ENCODE measurements around the gene BLID. TPM values are rescaled to one million over a fixed set of nuclear protein-coding genes. Genes with fewer than 3 reads are reported as not detected.
A peak's percentile ranks its signal among the peaks of the same experiment; 100 is the strongest.

The BLID gene
- total RNA-seq, 1 experiment from 2014 or later: 4.1 TPM

- no peaks in the 10 kb centered on the region for H3K9me3 Mint-ChIP-seq (ENCODE audit: unreplicated experiment)
- H3K4me3 Mint-ChIP-seq (ENCODE audit: unreplicated experiment): no peak overlapping the region
- peak; percentile 46 for DNase-seq (ENCODE audit: unreplicated experiment)
- CTCF ChIA-PET: no interaction called here
- H3K36me3 Mint-ChIP-seq (ENCODE audit: insufficient read depth, unreplicated experiment): peaks cover 52% of the 10 kb centered on the region
- BruUV-seq (replicated peaks): no TSS peak
- peak overlapping the region; percentile 81 for H3K27ac Mint-ChIP-seq (ENCODE audit: low read depth, unreplicated experiment)
- H3K4me1 Mint-ChIP-seq (ENCODE audit: insufficient read depth, unreplicated experiment): peaks cover 31% of the 10 kb centered on the region
- H3K27me3 Mint-ChIP-seq (ENCODE audit: insufficient read depth, unreplicated experiment): no peaks in the 10 kb centered on the region
- no peak for TF ChIP-seq CTCF (IDR thresholded peaks at IDR 0.05; ENCODE audit: unreplicated experiment)
- POLR2A ChIA-PET: interaction anchor here (0.5 to 3.4 kb wide), 12 partner anchors 8 to 484 kb away, joined by 3 to 14 read pairs (median 4); no protein-coding TSS in a partner anchor
- intact Hi-C loops (cut with micrococcal nuclease): no loop called here
These were observed 30.5 kb upstream of the BLID start for GRCh38 chr11:122146475-122146874.

DNA sequence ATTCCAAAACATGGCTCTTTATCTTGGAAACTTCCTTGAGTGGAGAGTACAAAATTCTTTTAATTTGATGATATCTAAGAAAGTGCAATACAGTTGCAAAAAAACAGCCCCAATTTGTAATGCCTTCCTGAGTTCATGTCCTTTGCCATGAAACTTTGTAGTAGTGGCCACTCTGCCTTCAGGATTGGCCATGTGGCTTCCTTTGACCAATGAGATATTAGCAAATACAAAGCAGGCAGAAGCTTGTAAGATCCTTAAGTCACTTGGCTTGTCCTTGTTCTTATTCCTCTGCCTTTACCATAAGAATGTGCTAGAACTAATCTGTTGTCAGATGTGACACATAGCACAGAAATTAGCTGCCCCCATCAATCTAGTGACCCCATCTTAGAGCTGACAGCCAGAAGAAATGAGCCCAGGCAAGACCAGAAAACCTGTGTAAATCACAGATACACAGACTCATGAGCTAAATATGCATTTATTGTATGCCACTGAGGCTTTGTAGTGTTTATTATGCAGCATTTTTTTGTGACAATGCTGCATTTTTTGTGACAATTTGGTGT, 29.8 kb upstream of the BLID start:
- ChIA-PET POLR2A (interaction anchor here (0.6 to 3.4 kb wide), 8 partner anchors 9 to 49 kb away, joined by 3 to 14 read pairs (median 4); no protein-coding TSS in a partner anchor), CTCF (interaction anchor here (1.3 to 2.6 kb wide), 2 partner anchors 33 to 58 kb away, joined by 4 to 16 read pairs; no protein-coding TSS in a partner anchor)
- TSS peak; percentile 9 for BruUV-seq (replicated peaks)
- H3K4me1 Mint-ChIP-seq (ENCODE audit: insufficient read depth, unreplicated experiment): peaks cover 31% of the 10 kb centered on the region
- no peaks in the 10 kb centered on the region for H3K9me3 Mint-ChIP-seq (ENCODE audit: unreplicated experiment)
- no peak for DNase-seq (ENCODE audit: unreplicated experiment)
- H3K36me3 Mint-ChIP-seq (ENCODE audit: insufficient read depth, unreplicated experiment): peaks cover 52% of the 10 kb centered on the region
- TF ChIP-seq CTCF (IDR thresholded peaks at IDR 0.05; ENCODE audit: unreplicated experiment): no peak
- H3K27me3 Mint-ChIP-seq (ENCODE audit: insufficient read depth, unreplicated experiment): no peaks in the 10 kb centered on the region
- H3K27ac Mint-ChIP-seq (ENCODE audit: low read depth, unreplicated experiment): peak overlapping the region; percentile 81
- no peak overlapping the region for H3K4me3 Mint-ChIP-seq (ENCODE audit: unreplicated experiment)
- intact Hi-C loops (cut with micrococcal nuclease): no loop called here

GRCh38 chr11:122144752-122145151, 28.7 kb upstream of the BLID start:
- DNase-seq (ENCODE audit: unreplicated experiment): no peak
- no peak for TF ChIP-seq CTCF (IDR thresholded peaks at IDR 0.05; ENCODE audit: unreplicated experiment)
- BruUV-seq (replicated peaks): no TSS peak
- H3K36me3 Mint-ChIP-seq (ENCODE audit: insufficient read depth, unreplicated experiment): peaks cover 59% of the 10 kb centered on the region
- no peak overlapping the region for H3K27ac Mint-ChIP-seq (ENCODE audit: low read depth, unreplicated experiment)
- CTCF ChIA-PET: interaction anchor here (0.6 to 2.6 kb wide), 3 partner anchors 15 to 59 kb away, joined by 4 to 16 read pairs (median 4); no protein-coding TSS in a partner anchor
- POLR2A ChIA-PET: interaction anchor here (1.1 to 3.4 kb wide), 5 partner anchors 13 to 44 kb away, joined by 3 to 14 read pairs (median 9); no protein-coding TSS in a partner anchor
- no peak overlapping the region for H3K4me3 Mint-ChIP-seq (ENCODE audit: unreplicated experiment)
- no peaks in the 10 kb centered on the region for H3K9me3 Mint-ChIP-seq (ENCODE audit: unreplicated experiment)
- intact Hi-C loops (cut with micrococcal nuclease): no loop called here
- peaks cover 38% of the 10 kb centered on the region for H3K4me1 Mint-ChIP-seq (ENCODE audit: insufficient read depth, unreplicated experiment)
- no peaks in the 10 kb centered on the region for H3K27me3 Mint-ChIP-seq (ENCODE audit: insufficient read depth, unreplicated experiment)

DNA sequence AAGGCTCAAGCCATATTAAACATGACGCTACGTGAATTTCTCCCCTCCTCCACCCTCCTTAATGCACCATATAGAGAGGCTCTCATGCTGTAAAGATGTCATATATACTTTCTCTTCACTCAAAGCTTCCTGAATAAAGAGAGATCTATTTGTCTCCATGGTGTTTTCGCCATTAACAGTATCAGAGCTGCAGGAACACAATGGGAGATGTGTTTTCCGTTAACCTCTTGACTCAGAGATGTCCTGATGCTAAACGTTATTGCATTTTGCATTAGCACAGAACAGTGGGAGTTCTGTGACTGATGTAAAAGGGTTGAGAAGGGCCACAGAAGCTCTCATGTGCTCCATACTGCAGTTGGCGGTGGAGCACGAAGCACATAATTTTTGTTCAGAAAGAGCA, 25.7 kb upstream of the BLID start:
- CTCF ChIA-PET: interaction anchor here (1.1 kb wide), 1 partner anchor 487 kb away, joined by 5 read pairs; no protein-coding TSS in a partner anchor
- intact Hi-C loops (cut with micrococcal nuclease): no loop called here
- Mint-ChIP-seq H3K27ac (ENCODE audit: low read depth, unreplicated experiment) (peak overlapping the region; percentile 47), H3K4me1 (ENCODE audit: insufficient read depth, unreplicated experiment) (peaks cover 56% of the 10 kb centered on the region), H3K36me3 (ENCODE audit: insufficient read depth, unreplicated experiment) (peaks cover 48% of the 10 kb centered on the region), H3K4me3 (ENCODE audit: unreplicated experiment) (no peak overlapping the region), H3K9me3 (ENCODE audit: unreplicated experiment) (no peaks in the 10 kb centered on the region), H3K27me3 (ENCODE audit: insufficient read depth, unreplicated experiment) (no peaks in the 10 kb centered on the region)
- POLR2A ChIA-PET: interaction anchor here (2.0 to 7.3 kb wide), 2 partner anchors 12 to 17 kb away, joined by 8 to 82 read pairs; no protein-coding TSS in a partner anchor
- no TSS peak for BruUV-seq (replicated peaks)
- no peak for DNase-seq (ENCODE audit: unreplicated experiment)
- no peak for TF ChIP-seq CTCF (IDR thresholded peaks at IDR 0.05; ENCODE audit: unreplicated experiment)
